ENCODE data around the gene SYCP3. TPM values are rescaled to one million over a fixed set of nuclear protein-coding genes. Genes with fewer than 3 reads are reported as not detected.

SYCP3 gene
- total and polyA plus RNA-seq, 2 of the 8 experiments (the other 6 are each of a cell fraction or from before 2014, with no cell fraction given): 0.02 to 0.07 TPM

DNA sequence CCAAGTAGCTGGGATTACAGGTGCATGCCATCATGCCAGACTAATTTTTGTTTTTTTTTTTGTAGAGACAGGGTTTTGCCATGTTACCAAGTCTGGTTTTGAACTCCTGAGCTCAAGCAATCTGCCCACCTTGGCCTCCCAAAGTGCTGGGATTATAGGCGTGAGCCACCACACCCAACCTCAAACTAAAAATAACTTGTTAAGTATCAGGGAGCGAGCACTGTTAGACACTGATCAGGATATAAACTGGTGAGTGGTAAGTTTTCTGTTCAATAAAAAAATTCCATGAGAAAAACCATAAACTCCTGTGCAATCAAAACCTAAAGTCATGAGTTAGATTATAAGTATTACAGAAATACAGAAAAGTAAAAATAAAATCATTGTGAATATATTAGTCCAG, 44.6 kb upstream of the SYCP3 start:
- Histone ChIP-seq H3K23ac (ENCODE audit: insufficient read length) (no peak overlapping the region), H3K18ac (ENCODE audit: extremely low read depth, low read length) (no peak overlapping the region), H3K27me3 (replicated peaks in 1 of 4; ENCODE audit: control insufficient read depth in 3 of 4, extremely low read depth in 1 of 4, insufficient read depth in 3 of 4, low read length in 3 of 4) (no peaks in the 10 kb centered on the region), H4K5ac (ENCODE audit: insufficient read length, low read depth, low read length) (no peak overlapping the region), H3K14ac (ENCODE audit: insufficient read length) (no peak overlapping the region), H3K27ac (ENCODE audit: low read depth, low read length) (no peak overlapping the region), H3K56ac (replicated peaks; ENCODE audit: insufficient read length, low read depth, low read length) (no peak overlapping the region), H3K36me3 (ENCODE audit: control insufficient read depth in 2 of 4, insufficient read depth in 4 of 4, low read length in 3 of 4) (peaks cover 0 to 46% (median 11%) of the 10 kb centered on the region in 4 experiments; a peak in 7 of 8 replicates), H2AK5ac (ENCODE audit: low read depth, low read length) (no peak overlapping the region), H2BK15ac (ENCODE audit: low read length) (no peak overlapping the region), H2BK12ac (ENCODE audit: low read depth, low read length) (no peak overlapping the region), H3K9ac (replicated peaks in 1 of 4; ENCODE audit: extremely low read depth in 1 of 4, low read depth in 3 of 4, low read length in 3 of 4) (no peak overlapping the region), H3K4me1 (replicated peaks in 1 of 4; ENCODE audit: control insufficient read depth in 3 of 4, insufficient read depth in 4 of 4, low read length in 3 of 4) (no peaks in the 10 kb centered on the region), H3K79me2 (ENCODE audit: control insufficient read depth in 1 of 2, insufficient read depth in 2 of 2, low read length in 2 of 2) (no peaks in the 10 kb centered on the region), H3K4me3 (ENCODE audit: extremely low read depth in 1 of 4, insufficient read depth in 2 of 4, low read depth in 3 of 4, low read length in 4 of 4) (no peak overlapping the region), H3K4me2 (ENCODE audit: insufficient read depth in 1 of 2, low read depth in 2 of 2, low read length in 2 of 2) (no peak overlapping the region), H3K79me1 (ENCODE audit: low read depth, low read length) (no peaks in the 10 kb centered on the region), H3K23me2 (ENCODE audit: low read depth, low read length) (no peaks in the 10 kb centered on the region), H2AFZ (ENCODE audit: low read length) (no peak overlapping the region), H2BK20ac (ENCODE audit: low read length) (no peak overlapping the region), H4K91ac (replicated peaks; ENCODE audit: insufficient read length, low read length) (no peak overlapping the region), H3K4ac (replicated peaks; ENCODE audit: insufficient read length, low read depth, low read length) (no peak overlapping the region), H4K20me1 (replicated peaks in 1 of 2; ENCODE audit: control insufficient read depth in 1 of 2, insufficient read depth in 2 of 2, low read length in 2 of 2) (peaks cover 0 to 2% of the 10 kb centered on the region in 2 experiments), H4K8ac (ENCODE audit: extremely low read depth, insufficient read depth, low read length) (no peak overlapping the region), H2BK120ac (replicated peaks; ENCODE audit: low read depth, low read length) (no peak overlapping the region), H3K9me3 (ENCODE audit: insufficient read depth in 2 of 2, low read depth in 1 of 2, low read length in 1 of 2) (no peaks in the 10 kb centered on the region), H2BK5ac (ENCODE audit: low read depth, low read length) (no peak overlapping the region)
- WGBS, 2 experiments (ENCODE audit: extremely low coverage in 1 of 2, insufficient coverage in 1 of 2, insufficient read length in 1 of 2, insufficient replicate concordance in 2 of 2, low coverage in 1 of 2, low lambda C conversion rate in 2 of 2, missing lambda C conversion rate in 1 of 2): 92% methylated on average over 2 of the region's 2 CpGs; no CpG with 5 or more reads in 1 of the 2 experiments
- TF ChIP-seq RNF2 (IDR thresholded peaks at IDR 0.05; ENCODE audit: borderline replicate concordance, low read depth, low read length, missing control alignments, poor library complexity, severe bottlenecking): no peak
- TF ChIP-seq TAF1 (IDR thresholded peaks at IDR 0.05; ENCODE audit: low read depth, low read length): no peak
- TF ChIP-seq CBX8 (IDR thresholded peaks at IDR 0.05; ENCODE audit: borderline replicate concordance, low read depth, low read length): no peak
- no peak for TF ChIP-seq KDM5A (IDR thresholded peaks at IDR 0.05; ENCODE audit: low read length)
- TF ChIP-seq SIN3A (conservative IDR thresholded peaks at IDR 0.05 in 1 of 2, IDR thresholded peaks at IDR 0.05 in 1 of 2; ENCODE audit: low read depth in 1 of 2, low read length in 2 of 2): no peak
- TF ChIP-seq SRF (IDR thresholded peaks at IDR 0.05; ENCODE audit: low read depth, low read length): no peak
- TF ChIP-seq, protein P1, sequence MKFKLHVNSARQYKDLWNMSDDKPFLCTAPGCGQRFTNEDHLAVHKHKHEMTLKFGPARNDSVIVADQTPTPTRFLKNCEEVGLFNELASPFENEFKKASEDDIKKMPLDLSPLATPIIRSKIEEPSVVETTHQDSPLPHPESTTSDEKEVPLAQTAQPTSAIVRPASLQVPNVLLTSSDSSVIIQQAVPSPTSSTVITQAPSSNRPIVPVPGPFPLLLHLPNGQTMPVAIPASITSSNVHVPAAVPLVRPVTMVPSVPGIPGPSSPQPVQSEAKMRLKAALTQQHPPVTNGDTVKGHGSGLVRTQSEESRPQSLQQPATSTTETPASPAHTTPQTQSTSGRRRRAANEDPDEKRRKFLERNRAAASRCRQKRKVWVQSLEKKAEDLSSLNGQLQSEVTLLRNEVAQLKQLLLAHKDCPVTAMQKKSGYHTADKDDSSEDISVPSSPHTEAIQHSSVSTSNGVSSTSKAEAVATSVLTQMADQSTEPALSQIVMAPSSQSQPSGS (IDR thresholded peaks at IDR 0.05; ENCODE audit: low read length): no peak
- TF ChIP-seq TBP (IDR thresholded peaks at IDR 0.05; ENCODE audit: low read depth, low read length): no peak
- no peak for TF ChIP-seq SP2 (IDR thresholded peaks at IDR 0.05; ENCODE audit: low read length)
- TF ChIP-seq HDAC6 (IDR thresholded peaks at IDR 0.05; ENCODE audit: low read depth, low read length): no peak
- TF ChIP-seq ZNF274 (IDR thresholded peaks at IDR 0.05; ENCODE audit: borderline replicate concordance, extremely low read depth, low read length): no peak
- FAIRE-seq: no peak
- no peak for DNase-seq (ENCODE audit: low read depth in 1 of 2, low spot score in 2 of 2)
- POLR2A ChIA-PET (ENCODE audit: partially characterized antibody): interaction anchor here (1.4 kb wide), 1 partner anchor 10 kb away, joined by 7 read pairs; no protein-coding TSS in a partner anchor
- CTCF ChIA-PET (ENCODE audit: partially characterized antibody): interaction anchor here (1.1 to 2.3 kb wide), 5 partner anchors 9 to 57 kb away, joined by 3 to 16 read pairs (median 7); partner anchors contain the start of gene GNPTAB

Measured in H1 (cell line).